Activated gamma-delta T cell treated with Interleukin-2 at 50 U/mL for 16 hours (primary cell): ENCODE measurements around the gene SNAPC2.
"Not testable (repeated sequence)": the region's sequence is repeated elsewhere in the genome, so short reads cannot be mapped to it uniquely, and the experiment has no call there.

Experiments
- DNase-seq: peaks from one replicate; pipeline ENCODE4 v3.0.0-alpha.2; 2020

The SNAPC2 gene

GRCh38 chr19:7888826-7889217 is 31.3 kb upstream of the SNAPC2 start:
- DNase-seq, result no peak

GRCh38 chr19:7893362-7894101 is 26.6 kb upstream of the SNAPC2 start:
- not testable (repeated sequence) for DNase-seq

- no peak for DNase-seq
Measured at GRCh38 chr19:7894612-7895309, 25.4 kb upstream of the SNAPC2 start.

- DNase-seq, result no peak
Measured at GRCh38 chr19:7895565-7895964, 24.6 kb upstream of the SNAPC2 start.

GRCh38 chr19:7897292-7897691 is 22.8 kb upstream of the SNAPC2 start:
- no peak for DNase-seq

- DNase-seq, result no peak
Measured at GRCh38 chr19:7898967-7899366, 21.2 kb upstream of the SNAPC2 start.

- DNase-seq, result no peak
Measured at GRCh38 chr19:7899751-7900378, 20.3 kb upstream of the SNAPC2 start.

GRCh38 chr19:7900401-7900870 is 19.7 kb upstream of the SNAPC2 start:
- no peak for DNase-seq

GRCh38 chr19:7900931-7901330 is 19.2 kb upstream of the SNAPC2 start:
- no peak for DNase-seq

GRCh38 chr19:7901337-7901736 is 18.8 kb upstream of the SNAPC2 start:
- DNase-seq, result no peak

GRCh38 chr19:7902796-7903243 is 17.3 kb upstream of the SNAPC2 start:
- no peak for DNase-seq

- DNase-seq, result peak; percentile 100
Measured at GRCh38 chr19:7903244-7904073, 16.7 kb upstream of the SNAPC2 start, which contains the start of gene MAP2K7. MAP2K7 (plus strand) TSS chr19:7903877; CDS start chr19:7903945, 68 bp downstream.

GRCh38 chr19:7904074-7905020 is 15.8 kb upstream of the SNAPC2 start:
- peak; percentile 69 for DNase-seq

GRCh38 chr19:7905268-7905667 is 14.9 kb upstream of the SNAPC2 start:
- no peak for DNase-seq

- DNase-seq, result no peak
Measured at GRCh38 chr19:7905859-7906258, 14.3 kb upstream of the SNAPC2 start.

GRCh38 chr19:7907122-7907521 is 13.0 kb upstream of the SNAPC2 start:
- DNase-seq, result no peak

- no peak for DNase-seq
Measured at GRCh38 chr19:7907544-7907943, 12.6 kb upstream of the SNAPC2 start.

- DNase-seq, result no peak
Measured at GRCh38 chr19:7908078-7908699, 11.9 kb upstream of the SNAPC2 start.

GRCh38 chr19:7908742-7909461 is 11.2 kb upstream of the SNAPC2 start:
- DNase-seq, result no peak

GRCh38 chr19:7909471-7910067 is 10.6 kb upstream of the SNAPC2 start:
- DNase-seq, result no peak
